ENCODE results near the gene CRTAC1.

The CRTAC1 gene

DNA sequence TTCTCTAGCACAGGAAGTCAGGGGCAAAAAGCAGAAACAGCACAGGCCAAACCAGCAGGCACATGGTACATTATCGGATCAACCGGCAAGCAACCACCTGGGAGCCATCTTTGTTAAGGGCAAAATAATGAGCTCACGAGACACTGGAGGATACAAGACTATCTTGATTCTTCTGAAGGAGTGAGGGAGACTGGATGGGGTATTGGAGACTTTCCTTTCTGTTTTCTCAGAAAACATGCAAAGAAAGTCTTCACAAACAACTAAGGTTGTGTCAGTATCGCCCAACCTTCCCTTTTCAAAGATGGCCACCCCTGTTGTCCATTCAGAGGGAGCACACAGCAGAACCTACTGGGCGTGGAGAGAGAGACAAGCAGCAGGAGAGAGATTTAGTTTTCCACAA is 151.2 kb downstream of the CRTAC1 start:
- no peak for FAIRE-seq
- DNase-seq (ENCODE audit: insufficient read length, low spot score) = no peak

GRCh38 chr10:97876402-97876801 is 154.0 kb downstream of the CRTAC1 start:
- DNase-seq (ENCODE audit: insufficient read length, low spot score) = no peak
- no peak for FAIRE-seq

GRCh38 chr10:97875391-97875790 is 155.0 kb downstream of the CRTAC1 start:
- DNase-seq (ENCODE audit: insufficient read length, low spot score) (no peak), FAIRE-seq (no peak)

DNA sequence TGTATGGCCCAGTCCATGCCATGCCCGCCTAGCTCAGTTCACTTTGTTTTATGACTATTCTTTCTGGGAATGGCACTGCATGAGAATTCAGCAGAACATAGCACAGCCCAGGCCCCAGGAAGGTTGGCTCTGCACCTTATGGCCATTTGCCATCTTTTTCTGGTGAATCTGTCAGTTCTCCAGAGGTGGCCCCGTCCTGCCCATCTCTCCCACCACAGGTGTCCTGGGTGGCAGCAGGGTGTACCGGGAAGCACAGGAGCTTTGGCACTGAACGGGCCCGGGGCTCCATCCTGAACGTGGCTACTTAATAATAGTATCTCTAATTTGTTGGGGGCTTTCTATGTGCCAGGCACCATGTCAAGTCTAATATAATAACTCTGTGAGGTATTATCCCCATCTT is 156.1 kb downstream of the CRTAC1 start:
- no peak for FAIRE-seq
- DNase-seq (ENCODE audit: insufficient read length, low spot score) = no peak

DNA sequence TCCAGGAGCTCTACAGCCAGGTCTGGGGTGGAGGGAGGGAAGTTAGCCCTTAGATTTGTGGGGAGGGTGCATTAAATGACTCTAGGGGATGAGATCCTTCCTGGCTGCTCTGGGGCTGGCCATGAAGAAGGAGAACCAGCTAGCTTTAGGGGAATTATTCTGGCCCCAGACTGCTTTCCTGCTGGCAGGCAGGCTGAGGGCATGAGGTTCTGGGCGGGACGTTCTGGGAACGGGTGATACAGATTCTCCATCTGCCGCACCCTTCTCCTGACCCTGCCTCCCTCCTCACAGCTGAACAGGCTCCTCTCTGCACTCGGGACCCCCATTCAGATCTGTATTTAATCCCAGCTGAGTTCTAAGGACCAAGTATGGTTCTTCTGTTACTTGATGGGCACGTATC is 156.9 kb downstream of the CRTAC1 start:
- no peak for DNase-seq (ENCODE audit: insufficient read length, low spot score)
- FAIRE-seq = no peak

GRCh38 chr10:97870990-97871389 is 159.4 kb downstream of the CRTAC1 start:
- DNase-seq (ENCODE audit: insufficient read length, low spot score) = no peak
- no peak for FAIRE-seq

GRCh38 chr10:97869091-97870042 is 161.1 kb downstream of the CRTAC1 start:
- FAIRE-seq = peak; percentile 86
- DNase-seq (ENCODE audit: insufficient read length, low spot score) = peak; percentile 83

DNA sequence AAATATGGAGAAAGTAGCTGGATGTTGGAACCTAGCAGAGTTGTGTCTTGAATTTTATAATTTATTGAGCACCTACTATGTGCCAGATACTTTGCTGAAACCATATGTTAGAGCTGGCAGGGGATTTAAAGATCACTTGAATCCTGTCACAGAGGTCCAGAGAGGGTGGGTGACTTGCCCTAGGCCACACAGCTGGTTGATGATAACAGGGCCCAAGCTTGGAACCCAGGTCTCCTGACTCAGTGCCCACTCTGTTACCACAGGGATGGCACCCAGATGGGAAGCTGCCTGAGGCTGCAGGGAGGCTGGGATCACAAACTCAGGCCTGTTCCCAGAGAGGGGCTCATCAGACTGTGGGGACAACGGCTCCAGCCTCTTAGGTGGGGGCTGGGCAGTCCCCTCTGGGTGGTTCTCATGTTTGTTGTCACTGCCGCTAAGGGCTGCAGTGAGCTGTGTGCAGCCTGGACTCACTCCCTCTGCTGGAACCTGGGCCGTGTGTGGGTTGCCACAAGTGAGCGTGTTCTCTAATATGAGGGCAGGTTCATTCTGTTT is 162.2 kb downstream of the CRTAC1 start:
- FAIRE-seq (no peak), DNase-seq (ENCODE audit: insufficient read length, low spot score) (no peak)

- no peak for FAIRE-seq
- DNase-seq (ENCODE audit: insufficient read length, low spot score) = no peak
Measured at GRCh38 chr10:97867220-97867800, 163.1 kb downstream of the CRTAC1 start.

GRCh38 chr10:97866524-97867219 is 163.7 kb downstream of the CRTAC1 start:
- no peak for FAIRE-seq
- no peak for DNase-seq (ENCODE audit: insufficient read length, low spot score)

- DNase-seq (ENCODE audit: insufficient read length, low spot score) (no peak), FAIRE-seq (no peak)
Measured at GRCh38 chr10:97865488-97865887, 164.9 kb downstream of the CRTAC1 start.

- no peak for DNase-seq (ENCODE audit: insufficient read length, low spot score)
- no peak for FAIRE-seq
Measured at GRCh38 chr10:97863808-97864207, 166.6 kb downstream of the CRTAC1 start.

- DNase-seq (ENCODE audit: insufficient read length, low spot score) (no peak), FAIRE-seq (no peak)
Measured at GRCh38 chr10:97861924-97862323, 168.5 kb downstream of the CRTAC1 start.

DNA sequence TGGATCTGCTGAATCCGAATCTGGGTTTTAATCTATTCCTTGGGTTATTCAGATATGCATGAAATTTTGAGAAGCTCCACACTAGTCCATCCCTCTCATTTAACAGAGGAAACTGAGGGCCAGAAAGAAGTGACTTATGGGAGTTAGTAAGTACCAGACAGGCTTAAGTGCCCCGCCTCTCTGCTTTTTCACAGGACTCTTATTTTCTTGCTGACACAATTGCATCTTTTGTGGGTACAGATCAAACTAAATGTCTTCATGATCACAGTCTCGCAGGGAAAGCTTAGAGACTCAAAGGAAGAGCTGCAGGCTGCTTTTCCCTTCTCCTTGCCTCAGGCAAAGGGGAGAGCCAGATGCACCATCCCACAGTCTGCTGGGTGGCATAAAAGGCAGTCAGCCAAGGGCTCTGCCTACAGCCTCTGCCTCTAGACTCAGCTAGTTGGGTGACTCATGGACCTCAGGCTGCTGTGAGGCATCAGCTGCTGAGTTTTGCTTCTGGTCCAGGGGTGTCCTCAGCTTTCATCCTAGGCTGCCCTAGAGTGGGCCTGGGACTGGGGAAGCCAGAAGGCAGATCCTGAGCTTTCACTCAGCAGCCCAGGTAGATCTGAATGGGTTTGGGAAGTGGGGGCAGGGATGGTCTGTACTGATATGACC is 169.2 kb downstream of the CRTAC1 start:
- DNase-seq (ENCODE audit: insufficient read length, low spot score) (no peak), FAIRE-seq (no peak)

- FAIRE-seq = no peak
Measured at GRCh38 chr10:97858001-97858439, 172.4 kb downstream of the CRTAC1 start.

DNA sequence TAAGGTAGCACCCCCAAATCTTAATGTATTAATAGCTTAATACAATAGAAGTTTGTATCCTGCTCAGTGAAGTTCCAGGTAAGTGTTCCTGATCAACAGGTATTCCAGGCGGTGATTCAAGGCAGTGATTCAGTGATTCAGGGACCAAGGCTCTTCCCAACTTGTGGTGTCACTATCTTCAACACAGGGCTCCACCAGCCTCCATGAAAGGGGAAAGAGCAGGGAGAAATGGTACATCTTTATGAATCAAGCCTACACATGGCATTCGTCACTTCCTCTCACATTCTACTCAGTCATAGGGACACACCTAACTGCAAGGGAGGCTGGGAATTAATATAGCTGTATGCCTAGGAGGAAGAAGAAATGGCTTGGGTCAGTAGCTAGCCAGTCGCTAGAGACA is 175.7 kb downstream of the CRTAC1 start:
- no peak for FAIRE-seq

More at GRCh38 chr10:97858001-97858439, 172.4 kb downstream of the CRTAC1 start:
- DNase-seq (ENCODE audit: insufficient read length, low spot score) = no peak

DNA sequence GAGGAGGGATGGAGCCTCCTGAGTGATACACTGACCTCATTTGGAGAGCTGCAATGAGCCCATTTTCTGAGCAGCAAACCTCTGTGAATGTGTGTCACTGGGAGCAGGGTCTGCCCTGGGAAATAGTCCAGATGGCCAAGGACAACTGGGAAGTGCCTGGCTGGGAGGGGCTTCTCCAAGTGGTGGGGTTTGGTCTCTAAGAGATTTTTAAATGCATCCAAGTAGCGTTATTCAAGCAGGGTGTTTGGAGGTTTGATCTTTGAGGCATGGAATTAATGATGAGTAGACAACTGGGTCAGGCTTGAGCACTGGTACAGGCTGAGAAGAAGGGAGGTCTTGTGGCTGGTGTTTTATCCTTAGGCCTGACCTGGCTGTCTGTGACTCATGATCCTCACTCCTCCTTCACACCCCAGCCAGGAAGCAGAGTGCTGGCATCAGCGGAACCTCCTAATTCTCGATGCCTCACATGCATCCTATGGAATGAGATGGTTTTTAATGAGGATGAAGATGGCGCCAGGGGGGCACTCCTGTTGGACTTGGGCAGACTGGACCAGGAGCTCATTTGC is 177.5 kb downstream of the CRTAC1 start:
- DNase-seq (ENCODE audit: insufficient read length, low spot score) (no peak), FAIRE-seq (no peak)

More for the DNA sequence above, 175.7 kb downstream of the CRTAC1 start:
- DNase-seq (ENCODE audit: insufficient read length, low spot score) = no peak

DNA sequence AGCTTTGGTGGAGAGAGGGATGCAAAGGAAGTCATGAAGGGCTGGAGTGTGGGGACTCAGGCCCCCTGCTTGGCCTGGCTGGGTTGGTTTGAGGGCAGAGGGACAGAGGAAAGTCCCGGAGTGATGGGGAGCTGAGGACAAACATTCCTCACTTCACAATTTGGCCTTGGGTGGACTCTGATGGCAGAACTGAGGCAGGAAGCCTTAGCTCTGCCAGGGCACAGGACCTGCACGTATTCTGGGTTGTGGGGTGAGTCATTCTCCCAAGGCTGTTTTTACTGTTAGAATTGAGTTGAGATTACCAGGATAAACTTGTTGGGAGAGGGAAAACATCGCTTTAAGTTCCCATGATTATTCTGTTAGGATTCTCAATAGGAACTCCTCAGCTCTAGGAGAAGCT is 178.1 kb downstream of the CRTAC1 start:
- DNase-seq (ENCODE audit: insufficient read length, low spot score) = no peak
- no peak for FAIRE-seq

- FAIRE-seq (no peak), DNase-seq (ENCODE audit: insufficient read length, low spot score) (no peak)
Measured at GRCh38 chr10:97851341-97852001, 178.9 kb downstream of the CRTAC1 start.

- no peak for FAIRE-seq
- DNase-seq (ENCODE audit: insufficient read length, low spot score) = no peak
Measured at GRCh38 chr10:97850446-97850845, 180.0 kb downstream of the CRTAC1 start.

All from GM19239 (cell line).